ENCODE data around the gene SAG.

DNA sequence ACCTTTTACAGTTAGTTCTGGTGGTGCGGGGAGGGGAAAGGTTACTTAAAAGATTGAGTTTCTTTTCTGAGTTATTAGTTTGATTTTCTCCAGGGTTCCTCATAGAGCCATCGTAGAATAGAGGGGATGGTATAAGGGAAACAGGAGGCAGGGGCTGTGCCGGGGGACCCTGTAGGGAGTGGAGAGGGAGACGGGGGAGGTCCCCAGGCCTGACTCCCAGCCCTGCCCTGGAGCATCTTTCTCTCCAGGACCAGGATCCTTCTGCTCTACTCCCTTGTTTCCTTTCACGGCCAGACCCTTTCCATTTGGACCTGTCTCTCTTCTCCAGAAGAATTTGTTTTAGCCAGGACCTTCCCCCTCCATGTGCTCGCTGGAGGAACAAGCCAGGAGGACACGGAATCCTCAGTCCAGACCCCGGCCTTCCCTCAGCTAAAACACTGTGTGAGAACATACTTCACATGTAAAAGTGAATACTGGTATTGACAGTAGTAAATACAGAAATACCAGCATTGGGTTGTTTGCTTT lies 82.0 kb downstream of the SAG start:
- TF ChIP-seq, protein P1, sequence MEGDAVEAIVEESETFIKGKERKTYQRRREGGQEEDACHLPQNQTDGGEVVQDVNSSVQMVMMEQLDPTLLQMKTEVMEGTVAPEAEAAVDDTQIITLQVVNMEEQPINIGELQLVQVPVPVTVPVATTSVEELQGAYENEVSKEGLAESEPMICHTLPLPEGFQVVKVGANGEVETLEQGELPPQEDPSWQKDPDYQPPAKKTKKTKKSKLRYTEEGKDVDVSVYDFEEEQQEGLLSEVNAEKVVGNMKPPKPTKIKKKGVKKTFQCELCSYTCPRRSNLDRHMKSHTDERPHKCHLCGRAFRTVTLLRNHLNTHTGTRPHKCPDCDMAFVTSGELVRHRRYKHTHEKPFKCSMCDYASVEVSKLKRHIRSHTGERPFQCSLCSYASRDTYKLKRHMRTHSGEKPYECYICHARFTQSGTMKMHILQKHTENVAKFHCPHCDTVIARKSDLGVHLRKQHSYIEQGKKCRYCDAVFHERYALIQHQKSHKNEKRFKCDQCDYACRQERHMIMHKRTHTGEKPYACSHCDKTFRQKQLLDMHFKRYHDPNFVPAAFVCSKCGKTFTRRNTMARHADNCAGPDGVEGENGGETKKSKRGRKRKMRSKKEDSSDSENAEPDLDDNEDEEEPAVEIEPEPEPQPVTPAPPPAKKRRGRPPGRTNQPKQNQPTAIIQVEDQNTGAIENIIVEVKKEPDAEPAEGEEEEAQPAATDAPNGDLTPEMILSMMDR (conservative IDR thresholded peaks at IDR 0.05; ENCODE audit: low read length) = no peak
- no peak for TF ChIP-seq EZH2phosphoT487 (IDR thresholded peaks at IDR 0.05; ENCODE audit: borderline replicate concordance, low read depth, low read length)

Data from OCI-LY7 (cell line).